SK-N-SH (cell line): Measurements from ENCODE around the gene SEMA3D. TPM values are rescaled to one million over a fixed set of nuclear protein-coding genes. Genes with fewer than 3 reads are reported as not detected.

Source experiments
- CTCF ChIA-PET: fragments of 300-600, 350-600 bp; formaldehyde crosslinking; extraction: SDS; loops from one replicate; lab custom pipeline; 2021; lab: Yijun Ruan, JAX
- POLR2A ChIA-PET: fragments of 350-600 bp; sonication (Branson Sonifier 250); formaldehyde crosslinking; extraction: SDS; loops from one replicate; lab custom pipeline; 2020; ENCODE audit warnings: antibody characterized with exemption, inconsistent platforms; lab: Yijun Ruan, JAX
- DNase-seq: peaks from one replicate; pipeline ENCODE4 v3.0.0; 2012
- H2AFZ ChIP-seq: fragments of 200-600 bp; sonication (generic); 2 replicates; pipeline ENCODE4 v1.8.1; 2016; ENCODE audit warnings: antibody characterized with exemption, mild to moderate bottlenecking, low read depth
- H3F3A ChIP-seq: fragments of 200-600 bp; sonication (generic); replicated peaks from 2 replicates; pipeline ENCODE3; 2016; ENCODE audit warnings: antibody characterized with exemption, mild to moderate bottlenecking; ENCODE audit not compliant: insufficient read depth
- H3K27ac ChIP-seq, 2 experiments: fragments of 200-500 bp in 1 of 2; fragments of 200-600 bp in 1 of 2; sonication (Bioruptor generic) in 1 of 2; sonication (generic), shearing (Covaris generic) in 1 of 2; 2 replicates each; pipeline versions ENCODE4 v1.5.1 to v1.6.1; 2014 to 2016; ENCODE audit warnings: low read depth in 2 of 2, inconsistent platforms in 1 of 2, low read length in 1 of 2, mild to moderate bottlenecking in 1 of 2, mixed read lengths in 1 of 2
- H3K27me3 ChIP-seq: fragments of 200-600 bp; sonication (generic), shearing (Covaris generic); 2 replicates; pipeline ENCODE4 v1.6.1; 2016; ENCODE audit warnings: mixed run types; ENCODE audit not compliant: insufficient read depth
- H3K36me3 ChIP-seq, 2 experiments: fragments of 200-500 bp in 1 of 2; fragments of 200-600 bp in 1 of 2; sonication (Bioruptor generic) in 1 of 2; sonication (generic) in 1 of 2; replicated peaks in 1 of 2; 2 replicates each; pipeline versions ENCODE3 to v1.5.1; 2014 to 2016; ENCODE audit warnings: low read length in 1 of 2, mild to moderate bottlenecking in 1 of 2; ENCODE audit not compliant: insufficient read depth in 2 of 2, control insufficient read depth in 1 of 2
- H3K4me1 ChIP-seq, 2 experiments: fragments of 200-500 bp in 1 of 2; fragments of 200-600 bp in 1 of 2; sonication (Bioruptor generic) in 1 of 2; sonication (generic), shearing (Covaris generic) in 1 of 2; 2 replicates each; pipeline versions ENCODE4 v1.5.1 to v1.6.1; 2014 to 2016; ENCODE audit warnings: low read depth in 1 of 2, low read length in 1 of 2, mixed run types in 1 of 2; ENCODE audit not compliant: insufficient read depth in 2 of 2, control insufficient read depth in 1 of 2
- H3K4me2 ChIP-seq: fragments of 200-600 bp; sonication (generic), shearing (Covaris generic); 2 replicates; pipeline ENCODE4 v1.6.1; 2017; ENCODE audit warnings: mixed run types
- H3K4me3 ChIP-seq, 2 experiments: fragments of 200-500 bp in 1 of 2; fragments of 200-600 bp in 1 of 2; sonication (Bioruptor generic) in 1 of 2; sonication (generic), shearing (Covaris generic) in 1 of 2; 2 replicates each; pipeline versions ENCODE4 v1.5.1 to v1.8.1; 2014 to 2016; ENCODE audit warnings: low read depth in 2 of 2, inconsistent platforms in 1 of 2, low read length in 1 of 2, mild to moderate bottlenecking in 1 of 2, mixed read lengths in 1 of 2, moderate library complexity in 1 of 2
- H3K79me2 ChIP-seq: fragments of 200-600 bp; sonication (generic); 2 replicates; pipeline ENCODE4 v1.8.1; 2017; ENCODE audit warnings: mild to moderate bottlenecking; ENCODE audit not compliant: insufficient read depth
- H3K9ac ChIP-seq: fragments of 200-600 bp; sonication (generic); 2 replicates; pipeline ENCODE4 v1.6.1; 2017; ENCODE audit warnings: mixed run types
- H3K9me2 ChIP-seq: fragments of 200-600 bp; sonication (generic); 2 replicates; pipeline ENCODE4 v1.6.1; 2017; ENCODE audit warnings: mixed run types
- H3K9me3 ChIP-seq: fragments of 200-600 bp; sonication (generic); 2 replicates; pipeline ENCODE4 v1.6.1; 2017; ENCODE audit warnings: mixed run types, mild to moderate bottlenecking, moderate library complexity
- H4K20me1 ChIP-seq: fragments of 200-600 bp; sonication (generic); 2 replicates; pipeline ENCODE4 v1.6.1; 2017; ENCODE audit warnings: mild to moderate bottlenecking, mixed run types; ENCODE audit not compliant: insufficient read depth
- CHD2 ChIP-seq: fragments of 150-350 bp; IDR thresholded peaks from 2 replicates; pipeline ENCODE4 v1.6.1; 2018; ENCODE audit warnings: low read length; ENCODE audit not compliant: partially characterized antibody
- CTCF ChIP-seq: fragments of 200-600 bp; sonication (generic); IDR thresholded peaks from 2 replicates; pipeline ENCODE4 v1.6.1; 2017; ENCODE audit warnings: antibody characterized with exemption, mild to moderate bottlenecking, moderate library complexity
- ELF1 ChIP-seq: IDR thresholded peaks from 2 replicates; pipeline ENCODE4 v1.4.0; 2012
- EP300 ChIP-seq, 2 experiments: IDR thresholded peaks; 2 replicates each; pipeline versions ENCODE4 v1.4.0 to v1.6.1; 2012; ENCODE audit warnings: borderline replicate concordance in 1 of 2, low read depth in 1 of 2, low read length in 1 of 2
- FOSL2 ChIP-seq: IDR thresholded peaks from 2 replicates; pipeline ENCODE4 v1.4.0; 2012; ENCODE audit warnings: low read depth, mild to moderate bottlenecking, moderate library complexity, borderline replicate concordance
- FOXJ3 ChIP-seq: sonication (generic); formaldehyde crosslinking; IDR thresholded peaks from 2 replicates; pipeline ENCODE4 v1.5.1; 2020; ENCODE audit warnings: mild to moderate bottlenecking, missing genetic modification reagents
- FOXM1 ChIP-seq: IDR thresholded peaks from 2 replicates; pipeline ENCODE4 v1.4.0; 2012; ENCODE audit warnings: low read depth, mild to moderate bottlenecking
- GABPA ChIP-seq: IDR thresholded peaks from 2 replicates; pipeline ENCODE4 v1.4.0; 2012; ENCODE audit warnings: low read depth, mild to moderate bottlenecking
- GATA2 ChIP-seq: sonication (generic); formaldehyde crosslinking; IDR thresholded peaks from 2 replicates; pipeline ENCODE4 v1.5.0; 2020; ENCODE audit warnings: mild to moderate bottlenecking, missing genetic modification reagents
- MXI1 ChIP-seq: IDR thresholded peaks from 2 replicates; pipeline ENCODE4 v1.6.1; 2012; ENCODE audit warnings: mild to moderate bottlenecking, low read depth, low read length, improper control_type of control experiment
- NRF1 ChIP-seq: IDR thresholded peaks from 2 replicates; pipeline ENCODE4 v1.6.1; 2012; ENCODE audit warnings: low read depth, mild to moderate bottlenecking, low read length
- PBX3 ChIP-seq: IDR thresholded peaks from 2 replicates; pipeline ENCODE4; 2012
- RAD21 ChIP-seq: IDR thresholded peaks from 2 replicates; pipeline ENCODE4 v1.6.1; 2012; ENCODE audit warnings: mild to moderate bottlenecking, low read length
- RCOR1 ChIP-seq: fragments of 150-350 bp; IDR thresholded peaks from 2 replicates; pipeline ENCODE4 v1.6.1; 2017; ENCODE audit warnings: antibody characterized with exemption, low read length
- RFX5 ChIP-seq: IDR thresholded peaks from 2 replicates; pipeline ENCODE4 v1.6.1; 2012; ENCODE audit warnings: mild to moderate bottlenecking, improper control_type of control experiment, low read length
- RXRA ChIP-seq: IDR thresholded peaks from 2 replicates; pipeline ENCODE4 v1.4.0; 2012; ENCODE audit warnings: low read depth, mild to moderate bottlenecking, borderline replicate concordance
- SIN3A ChIP-seq: IDR thresholded peaks from 2 replicates; pipeline ENCODE4 v1.6.1; 2012; ENCODE audit warnings: low read depth, mild to moderate bottlenecking, low read length, moderate library complexity, borderline replicate concordance
- SMC3 ChIP-seq: IDR thresholded peaks from 2 replicates; pipeline ENCODE4 v1.6.1; 2012; ENCODE audit warnings: low read depth, low read length, improper control_type of control experiment
- TAF1 ChIP-seq: IDR thresholded peaks from 2 replicates; pipeline ENCODE4 v1.6.1; 2012; ENCODE audit warnings: low read depth, mild to moderate bottlenecking, low read length, moderate library complexity, borderline replicate concordance
- ZBTB33 ChIP-seq: IDR thresholded peaks from 2 replicates; pipeline ENCODE4 v1.4.0; 2012; ENCODE audit warnings: low read depth, borderline replicate concordance
- WGBS: methylation state at CpG from one replicate; pipeline ENCODE4 v1.1.6; 2017; ENCODE audit warnings: low lambda C conversion rate; 5-methylcytosine and 5-hydroxymethylcytosine counted together
- polyA plus RNA-seq, 3 experiments: library from polyadenylated mRNA; depleted of rRNA; stranded (reverse); fragments of >200 nt; gene quantifications; 2 replicates each; pipeline ENCODE4 v1.2.3, GENCODE V29; 2012

Gene SEMA3D
- polyA plus RNA-seq, 1 of the 3 experiments (the other 2 are of a cell fraction): 30.1 TPM

- H3K9me2 ChIP-seq: no peaks in the 10 kb centered on the region
- no peaks in the 10 kb centered on the region for H3K27me3 ChIP-seq
- WGBS: 91% methylated on average over 7 of the region's 7 CpGs
- H3K36me3 ChIP-seq: peaks cover 0 to 38% of the 10 kb centered on the region in 2 experiments
- POLR2A ChIA-PET: no interaction called here
- no peaks in the 10 kb centered on the region for H3K79me2 ChIP-seq
- no peak overlapping the region for H3K4me3 ChIP-seq
- H3K4me1 ChIP-seq: no peaks in the 10 kb centered on the region; a peak in 2 of 4 replicates
- H3K9ac ChIP-seq: no peak overlapping the region
- CTCF ChIA-PET: interaction anchor here (0.6 to 2.8 kb wide), 6 partner anchors 9 to 1079 kb away, joined by 3 to 14 read pairs (median 6); no protein-coding TSS in a partner anchor
- H3K27ac ChIP-seq: no peak overlapping the region
- no peak for DNase-seq
- no peaks in the 10 kb centered on the region for H4K20me1 ChIP-seq
- H3K4me2 ChIP-seq: no peak overlapping the region
- H3F3A ChIP-seq: no peaks in the 10 kb centered on the region
- TF ChIP-seq CTCF (0 out of 2 replicates have a peak, but pooled peaks have one; percentile 15), FOSL2 (no peak), ELF1 (no peak)
- no peaks in the 10 kb centered on the region for H3K9me3 ChIP-seq
- no peak overlapping the region for H2AFZ ChIP-seq
Observed at GRCh38 chr7:85014936-85015660, 171.8 kb downstream of the SEMA3D start.

GRCh38 chr7:85011127-85011526, 175.7 kb downstream of the SEMA3D start:
- Histone ChIP-seq H3K27ac (no peak overlapping the region), H3K4me1 (no peaks in the 10 kb centered on the region; a peak in 1 of 4 replicates), H3K27me3 (no peaks in the 10 kb centered on the region), H4K20me1 (no peaks in the 10 kb centered on the region), H3K36me3 (peaks cover 0 to 33% of the 10 kb centered on the region in 2 experiments), H3K79me2 (no peaks in the 10 kb centered on the region), H3K9ac (no peak overlapping the region), H3K4me2 (no peak overlapping the region)
- CTCF ChIA-PET: interaction anchor here (1.0 to 2.4 kb wide), 3 partner anchors 14 to 1076 kb away, joined by 4 to 10 read pairs (median 10); no protein-coding TSS in a partner anchor
- 96% methylated on average over 4 of the region's 4 CpGs for WGBS
- TF ChIP-seq RAD21 (no peak), CHD2 (no peak), GATA2 (CRISPR knock-in tag) (no peak), EP300 (IDR thresholded peaks at IDR 0.05; ENCODE audit: borderline replicate concordance in 1 of 2, low read depth in 1 of 2, low read length in 1 of 2) (no peak), ZBTB33 (no peak), FOXJ3 (CRISPR knock-in tag) (no peak), PBX3 (no peak), FOSL2 (no peak), MXI1 (no peak), SMC3 (no peak), TAF1 (no peak), NRF1 (no peak), SIN3A (no peak), CTCF (no peak), RXRA (no peak), RCOR1 (no peak), RFX5 (no peak), FOXM1 (no peak), GABPA (no peak)
- TF ChIP-seq, all 33 proteins: peak for 0
- no peak overlapping the region for H2AFZ ChIP-seq
- H3K9me2 ChIP-seq: no peaks in the 10 kb centered on the region
- no peak for DNase-seq
- no peak overlapping the region for H3K4me3 ChIP-seq
- POLR2A ChIA-PET: no interaction called here
- no peaks in the 10 kb centered on the region for H3K9me3 ChIP-seq
- no peaks in the 10 kb centered on the region for H3F3A ChIP-seq
